HG03469 (cell line): Measurements from ENCODE around the gene MTERF4.

Experiments
- ATAC-seq: cut with Tn5 transposase; IDR thresholded peaks from one replicate; pipeline ENCODE4 v1.9.1; 2021; ENCODE audit warnings: mild to moderate bottlenecking, moderate library complexity, moderate number of reproducible peaks; ENCODE audit not compliant: unreplicated experiment

MTERF4 gene

DNA sequence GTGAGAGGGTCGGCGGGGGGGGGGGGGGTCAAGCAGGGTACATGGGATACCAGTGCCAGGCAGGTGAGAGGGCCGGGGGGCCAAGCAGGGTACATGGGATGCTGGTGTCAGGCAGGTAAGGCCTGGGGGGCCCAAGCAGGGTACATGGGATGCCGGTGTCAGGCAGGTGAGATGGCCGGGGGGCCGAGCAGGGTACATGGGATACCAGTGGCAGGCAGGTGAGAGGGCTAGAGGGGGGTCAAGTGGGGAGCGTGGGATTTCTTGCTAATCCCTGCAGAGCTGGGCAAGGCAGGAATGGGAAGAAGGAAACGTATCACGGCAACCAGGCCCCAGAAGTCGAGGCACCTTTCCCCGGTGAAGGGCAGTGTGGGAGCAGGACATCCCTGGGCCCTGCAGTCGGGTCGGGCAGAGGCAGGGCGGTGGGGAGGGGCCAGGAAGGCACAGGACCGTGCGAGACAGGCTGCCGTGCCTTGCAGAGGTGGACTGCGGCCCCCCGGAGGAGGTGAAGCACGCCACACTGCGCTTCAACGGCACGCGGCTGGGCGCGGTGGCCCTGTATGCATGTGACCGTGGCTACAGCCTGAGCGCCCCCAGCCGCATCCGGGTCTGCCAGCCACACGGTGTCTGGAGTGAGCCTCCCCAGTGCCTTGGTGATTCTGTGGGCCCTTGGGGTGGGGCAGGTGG is 49.3 kb downstream of the MTERF4 start:
- no peak for ATAC-seq

DNA sequence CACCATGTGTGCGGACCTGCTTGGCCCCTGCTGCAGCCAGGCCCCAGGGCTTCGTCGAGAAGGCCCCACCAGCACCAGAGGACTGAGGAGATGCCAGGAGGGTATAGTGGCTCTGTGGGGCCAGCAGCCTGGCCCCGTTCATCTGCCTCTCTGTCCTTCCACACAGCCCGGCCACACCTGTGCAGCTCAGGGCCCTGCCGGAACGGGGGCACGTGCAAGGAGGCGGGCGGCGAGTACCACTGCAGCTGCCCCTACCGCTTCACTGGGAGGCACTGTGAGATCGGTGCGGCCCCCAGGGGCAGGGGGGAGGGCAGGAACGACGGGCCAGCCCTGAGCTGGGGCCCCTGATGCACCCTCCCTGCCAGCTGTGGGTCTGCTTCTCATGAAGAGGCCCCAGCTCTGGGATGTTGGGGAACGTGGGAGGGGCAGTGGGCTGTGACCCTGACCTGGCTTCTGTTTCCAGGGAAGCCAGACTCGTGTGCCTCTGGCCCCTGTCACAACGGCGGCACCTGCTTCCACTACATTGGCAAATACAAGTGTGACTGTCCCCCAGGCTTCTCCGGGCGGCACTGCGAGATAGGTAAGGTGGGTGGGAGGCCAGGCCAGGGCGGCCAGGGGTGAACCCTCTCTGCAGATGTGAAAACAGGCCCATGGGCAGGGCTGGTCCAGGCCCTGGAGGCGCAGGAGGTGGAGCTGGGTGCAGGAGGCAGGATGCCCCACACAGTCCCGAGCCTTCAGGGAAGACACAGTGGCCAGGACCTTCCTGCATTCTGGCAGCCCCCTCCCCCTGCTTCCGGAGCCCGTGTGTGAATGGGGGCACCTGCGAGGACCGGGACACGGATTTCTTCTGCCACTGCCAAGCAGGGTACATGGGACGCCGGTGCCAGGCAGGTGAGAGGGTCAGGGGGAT is 50.3 kb downstream of the MTERF4 start:
- ATAC-seq, result no peak

DNA sequence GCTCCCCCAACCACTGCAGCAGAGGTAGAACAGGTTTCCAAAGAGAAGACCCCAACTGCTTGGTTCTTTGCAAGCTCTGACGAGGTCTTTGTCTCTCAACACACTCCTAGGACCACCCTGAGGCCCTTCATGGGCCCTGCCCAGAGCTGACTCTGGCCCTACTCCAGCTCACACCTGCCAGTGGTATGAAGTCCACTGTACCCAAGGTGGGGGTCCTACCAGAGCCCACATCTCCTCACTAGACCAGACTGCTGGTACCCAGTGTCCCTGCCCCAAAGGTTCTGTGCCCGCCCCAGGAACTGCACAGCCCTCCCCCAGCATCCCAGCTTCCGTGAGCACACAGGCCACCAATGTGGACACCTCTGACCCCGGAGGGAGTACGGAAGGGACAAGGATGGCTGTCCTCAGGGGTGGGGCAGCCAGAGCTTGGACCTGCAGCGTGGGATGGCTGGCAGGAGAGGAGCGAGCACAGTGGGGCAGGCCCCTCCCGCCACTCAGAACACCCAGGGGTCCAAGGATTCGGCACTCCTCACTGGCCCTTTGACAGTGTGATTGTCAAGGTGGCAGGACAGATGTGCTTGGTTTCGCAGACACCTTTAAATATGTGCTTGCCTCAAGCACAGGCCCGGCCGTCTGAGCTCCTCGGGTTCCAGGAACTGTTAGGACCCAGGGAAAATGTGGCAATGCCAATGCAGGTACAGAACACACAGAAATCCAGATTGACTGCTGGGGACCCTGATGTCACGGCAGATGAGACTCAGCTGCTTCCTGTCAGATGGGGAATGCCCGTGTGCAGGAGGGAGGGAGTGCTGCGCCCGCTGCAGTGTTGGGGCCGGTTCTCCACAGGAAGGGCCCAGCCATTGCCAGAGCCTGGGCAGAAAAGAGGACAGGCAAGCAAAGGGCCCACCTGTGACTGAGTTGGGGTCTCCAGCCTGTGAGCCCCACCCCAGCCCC is 51.2 kb downstream of the MTERF4 start:
- ATAC-seq, result no peak

DNA sequence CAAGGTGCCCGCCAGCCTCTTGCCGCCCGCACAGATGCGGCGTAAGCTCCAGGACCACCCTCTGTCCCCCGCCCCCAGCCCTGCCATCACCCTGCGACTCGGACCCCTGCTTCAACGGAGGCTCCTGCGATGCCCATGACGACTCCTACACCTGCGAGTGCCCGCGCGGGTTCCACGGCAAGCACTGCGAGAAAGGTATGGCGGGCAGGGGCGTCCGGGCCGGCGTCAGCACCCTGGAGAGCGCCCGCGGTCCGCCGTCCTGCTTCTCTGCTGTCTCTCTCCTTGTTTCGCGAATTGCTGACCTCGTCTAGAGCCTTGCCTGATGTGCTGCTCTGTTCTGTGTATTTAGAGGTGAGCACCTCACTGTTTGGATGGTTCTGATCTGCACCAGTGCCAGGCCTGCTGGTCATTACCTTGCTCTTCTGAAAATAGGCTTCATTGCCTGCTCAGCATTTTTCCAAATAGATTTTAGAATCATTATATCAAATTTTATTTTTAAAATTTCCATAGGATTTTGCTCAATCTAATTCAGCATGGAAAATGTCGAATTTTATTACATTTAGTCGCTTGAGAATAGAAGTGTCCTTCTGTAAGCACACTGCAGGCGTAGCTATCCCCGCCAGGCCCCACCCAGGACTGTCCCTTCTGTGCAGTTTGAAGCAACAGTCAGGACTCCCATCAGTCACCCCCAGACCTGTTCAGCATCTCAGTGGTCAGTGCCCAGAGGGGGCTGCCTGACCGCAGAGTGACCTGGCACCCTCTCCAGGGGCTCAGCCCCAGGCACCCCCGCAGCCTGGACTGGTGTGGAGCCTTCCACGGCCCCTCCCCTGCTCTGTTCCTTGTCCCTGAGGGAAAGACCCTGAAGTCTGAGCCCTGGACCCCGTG is 52.1 kb downstream of the MTERF4 start:
- ATAC-seq, result no peak

DNA sequence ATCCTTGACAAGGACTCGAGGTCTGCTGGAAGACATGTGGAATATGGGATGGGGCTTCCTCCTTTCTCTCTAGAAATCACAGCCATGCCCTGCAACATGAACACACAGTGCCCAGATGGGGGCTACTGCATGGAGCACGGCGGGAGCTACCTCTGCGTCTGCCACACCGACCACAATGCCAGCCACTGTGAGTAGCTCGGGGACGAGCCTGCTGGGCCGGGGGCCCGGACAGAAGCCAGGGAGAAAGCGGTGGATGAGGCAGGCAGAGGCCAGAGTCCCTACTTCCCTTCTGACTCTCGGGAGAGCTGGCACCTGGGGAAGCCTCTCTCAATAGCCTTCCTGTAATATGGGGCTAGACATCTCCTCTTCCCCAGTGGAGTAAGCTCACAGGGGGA is 53.1 kb downstream of the MTERF4 start:
- ATAC-seq, result no peak

DNA sequence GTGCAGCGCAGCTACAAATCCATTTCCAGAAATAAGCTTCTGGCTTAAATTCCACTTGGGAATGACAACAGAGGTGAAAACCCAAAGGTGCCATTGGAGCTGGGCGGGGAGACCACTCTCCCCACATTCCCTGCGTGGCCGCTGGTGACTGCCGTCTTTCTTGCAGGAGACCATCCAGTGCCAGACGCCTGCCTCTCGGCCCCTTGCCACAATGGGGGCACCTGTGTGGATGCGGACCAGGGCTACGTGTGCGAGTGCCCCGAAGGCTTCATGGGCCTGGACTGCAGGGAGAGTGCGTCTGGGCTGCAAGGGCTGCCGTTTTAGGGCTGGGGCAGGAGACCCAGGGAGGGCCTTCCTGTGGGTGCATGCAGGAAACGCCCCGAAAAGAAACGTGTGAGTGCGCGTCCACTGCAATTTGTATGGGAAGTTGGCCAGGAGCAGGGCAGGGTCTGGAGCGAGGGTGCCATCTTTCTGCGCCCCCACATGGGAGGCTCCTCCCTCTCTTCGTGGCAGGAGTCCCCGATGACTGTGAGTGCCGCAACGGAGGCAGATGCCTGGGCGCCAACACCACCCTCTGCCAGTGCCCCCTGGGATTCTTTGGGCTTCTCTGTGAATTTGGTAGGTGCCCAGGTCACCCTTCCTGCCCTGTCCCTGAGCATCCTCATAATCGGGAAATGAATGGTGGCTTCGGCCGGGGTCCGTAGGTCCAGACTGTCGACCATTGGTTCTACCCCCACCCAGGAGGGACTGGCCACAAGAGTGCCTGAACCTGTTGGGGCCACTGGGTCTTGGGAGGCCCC is 53.7 kb downstream of the MTERF4 start:
- no peak for ATAC-seq

DNA sequence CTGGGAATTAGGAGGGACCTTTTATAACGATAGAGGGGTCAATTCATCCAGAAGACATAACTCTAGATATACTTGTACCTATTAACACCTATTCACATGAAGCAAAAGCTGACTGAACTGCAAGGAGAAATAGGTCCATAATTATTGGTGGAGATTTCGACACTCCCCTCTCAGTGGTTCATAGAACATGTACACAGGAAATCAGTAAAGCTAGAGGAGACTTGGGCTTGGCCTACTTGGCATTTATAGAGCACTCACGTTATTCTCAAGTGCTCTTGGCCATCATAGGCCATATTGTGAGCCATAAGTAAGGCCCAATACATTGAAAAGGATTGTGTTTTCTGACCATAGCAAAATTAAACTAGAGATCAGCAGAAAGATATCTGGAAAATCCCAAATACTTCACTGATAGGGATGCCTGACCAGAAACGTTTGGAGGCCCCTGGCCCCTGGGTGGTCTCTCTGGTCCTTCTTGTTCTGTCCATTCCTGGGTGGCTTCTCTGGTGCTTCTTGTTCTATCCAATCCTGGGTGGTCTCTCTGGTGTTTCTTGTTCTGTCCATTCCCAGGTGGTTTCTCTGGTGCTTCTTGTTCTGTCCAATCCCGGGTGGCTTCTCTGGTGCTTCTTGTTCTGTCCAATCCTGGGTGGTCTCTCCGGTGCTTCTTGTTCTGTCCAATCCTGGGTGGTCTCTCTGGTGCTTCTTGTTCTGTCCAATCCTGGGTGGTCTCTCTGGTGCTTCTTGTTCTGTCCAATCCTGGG is 54.7 kb downstream of the MTERF4 start:
- ATAC-seq, result no peak
